DND-41 (cell line): Measurements from ENCODE around the gene CCL13.

Experiments
- EZH2 ChIP-seq: IDR thresholded peaks from 3 replicates; pipeline ENCODE4 v1.6.1; 2012; ENCODE audit warnings: borderline replicate concordance, low read depth, mild to moderate bottlenecking, moderate library complexity, low read length, inconsistent platforms; ENCODE audit not compliant: severe bottlenecking
- TF ChIP-seq, protein P1 (sequence below): IDR thresholded peaks from 2 replicates; pipeline ENCODE4 v1.5.1; 2012; ENCODE audit warnings: borderline replicate concordance, low read length, moderate library complexity, mild to moderate bottlenecking; ENCODE audit not compliant: poor library complexity, severe bottlenecking; ENCODE audit errors: extremely low read depth

DNA sequence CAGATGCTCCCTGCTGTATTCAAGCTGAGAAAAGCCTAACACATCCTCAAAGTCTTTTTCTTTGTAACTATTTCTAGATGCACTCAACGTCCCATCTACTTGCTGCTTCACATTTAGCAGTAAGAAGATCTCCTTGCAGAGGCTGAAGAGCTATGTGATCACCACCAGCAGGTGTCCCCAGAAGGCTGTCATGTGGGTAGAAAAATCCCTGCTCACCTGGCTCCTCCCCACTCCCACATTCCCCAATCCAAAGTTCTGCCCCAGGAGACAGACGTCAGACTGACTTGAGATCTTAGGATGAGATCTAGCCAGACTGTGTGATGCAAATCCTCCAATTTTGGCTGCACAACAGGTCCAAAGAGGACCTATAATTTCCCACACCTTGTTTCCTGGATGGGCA lies 1.1 kb downstream of the CCL13 start:
- TF ChIP-seq, protein P1, sequence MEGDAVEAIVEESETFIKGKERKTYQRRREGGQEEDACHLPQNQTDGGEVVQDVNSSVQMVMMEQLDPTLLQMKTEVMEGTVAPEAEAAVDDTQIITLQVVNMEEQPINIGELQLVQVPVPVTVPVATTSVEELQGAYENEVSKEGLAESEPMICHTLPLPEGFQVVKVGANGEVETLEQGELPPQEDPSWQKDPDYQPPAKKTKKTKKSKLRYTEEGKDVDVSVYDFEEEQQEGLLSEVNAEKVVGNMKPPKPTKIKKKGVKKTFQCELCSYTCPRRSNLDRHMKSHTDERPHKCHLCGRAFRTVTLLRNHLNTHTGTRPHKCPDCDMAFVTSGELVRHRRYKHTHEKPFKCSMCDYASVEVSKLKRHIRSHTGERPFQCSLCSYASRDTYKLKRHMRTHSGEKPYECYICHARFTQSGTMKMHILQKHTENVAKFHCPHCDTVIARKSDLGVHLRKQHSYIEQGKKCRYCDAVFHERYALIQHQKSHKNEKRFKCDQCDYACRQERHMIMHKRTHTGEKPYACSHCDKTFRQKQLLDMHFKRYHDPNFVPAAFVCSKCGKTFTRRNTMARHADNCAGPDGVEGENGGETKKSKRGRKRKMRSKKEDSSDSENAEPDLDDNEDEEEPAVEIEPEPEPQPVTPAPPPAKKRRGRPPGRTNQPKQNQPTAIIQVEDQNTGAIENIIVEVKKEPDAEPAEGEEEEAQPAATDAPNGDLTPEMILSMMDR, result peak; percentile 43
- no peak for TF ChIP-seq EZH2
